Iris pigment epithelial cell (primary cell): ENCODE results near the gene GAST.

ENCODE experiments used
- DNase-seq: peaks from one replicate; pipeline ENCODE4 v3.0.0-alpha.2; 2011; ENCODE audit warnings: low read depth

The GAST gene

GRCh38 chr17:41707803-41708669 is 4.1 kb upstream of the GAST start:
- DNase-seq: no peak

DNA sequence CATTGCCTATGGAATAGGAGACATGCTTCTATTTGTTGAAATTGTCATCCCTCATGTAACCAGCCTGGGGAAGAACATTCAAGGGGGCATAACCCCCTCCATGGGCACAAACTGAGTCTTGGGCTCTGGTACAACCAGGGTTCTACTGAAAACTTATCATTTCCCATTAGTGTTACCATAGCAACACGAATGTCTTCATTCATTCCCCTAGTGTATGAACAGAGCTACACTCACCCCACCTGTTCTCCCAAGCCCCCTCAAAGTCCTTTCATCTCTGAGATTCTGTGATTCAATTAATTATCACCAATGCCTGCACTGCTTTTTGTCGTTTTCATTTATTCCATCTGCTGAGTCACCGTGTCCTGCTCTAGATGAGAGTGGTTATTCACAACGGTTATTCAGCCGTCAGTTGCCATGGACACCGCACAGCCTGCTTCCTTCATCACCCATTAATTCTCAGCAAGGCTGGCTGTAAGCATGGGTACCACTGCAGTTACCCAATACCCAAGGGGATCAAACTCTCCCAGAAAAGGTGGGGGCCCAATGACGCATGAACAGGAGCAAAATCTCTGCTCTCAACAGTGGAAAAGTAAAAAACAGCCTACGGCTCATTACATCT is 1.6 kb upstream of the GAST start:
- peak; percentile 74 for DNase-seq

- DNase-seq: peak; percentile 50
Observed at GRCh38 chr17:41717408-41718286, 5.5 kb downstream of the GAST start.

GRCh38 chr17:41718287-41718645 is 6.1 kb downstream of the GAST start:
- no peak for DNase-seq

GRCh38 chr17:41722231-41722630 is 10.1 kb downstream of the GAST start:
- DNase-seq: no peak

GRCh38 chr17:41723801-41724475 is 11.8 kb downstream of the GAST start:
- DNase-seq: no peak

DNA sequence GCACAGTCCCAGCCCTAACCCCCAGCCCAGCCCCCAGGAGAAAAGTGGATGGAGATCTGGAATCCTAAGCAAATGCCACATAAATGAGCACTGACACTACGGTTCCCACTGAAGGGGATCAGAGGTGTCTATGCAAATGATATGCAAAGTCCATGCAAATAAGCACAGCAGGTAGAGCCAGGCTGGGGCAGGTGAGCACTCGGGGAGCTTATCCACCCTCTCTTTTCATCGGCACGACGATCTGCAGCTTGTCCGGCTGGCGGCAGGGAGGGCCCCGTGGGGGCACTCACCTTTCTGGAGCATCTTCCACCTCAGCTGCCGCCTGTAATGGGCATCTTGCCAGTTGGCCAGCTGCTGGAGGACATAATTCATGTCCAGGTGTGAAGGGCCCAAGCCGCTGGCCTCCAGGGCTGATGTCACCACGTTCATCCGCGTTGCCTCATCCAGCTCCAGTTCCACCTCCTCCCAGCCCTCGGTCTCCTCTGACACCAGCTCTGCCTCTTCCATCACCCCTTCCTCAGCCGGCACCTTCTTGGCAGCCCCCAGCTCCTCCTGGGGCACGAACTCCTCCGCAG is 12.4 kb downstream of the GAST start:
- DNase-seq: no peak

GRCh38 chr17:41725134-41725533 is 13.0 kb downstream of the GAST start:
- no peak for DNase-seq

DNA sequence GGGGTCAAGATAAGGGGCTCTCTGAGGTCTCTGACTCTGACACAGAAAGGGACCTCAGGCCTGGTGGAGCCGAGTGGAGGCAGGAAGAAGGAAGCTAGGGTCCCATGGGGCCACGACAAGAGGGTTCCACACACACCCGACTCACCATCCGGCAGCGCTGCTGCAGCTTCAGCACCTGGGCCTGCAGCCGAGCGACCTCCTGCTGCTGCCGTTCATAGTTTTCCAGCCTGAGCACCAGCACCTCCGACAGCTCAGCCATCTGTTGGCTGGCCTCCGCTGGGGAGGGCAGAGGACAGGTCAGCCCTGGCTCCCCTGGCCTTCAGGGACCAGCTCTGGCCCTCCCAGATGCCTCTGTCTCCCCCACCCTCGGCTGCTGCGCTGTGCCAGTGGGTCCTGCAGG is 15.9 kb downstream of the GAST start:
- no peak for DNase-seq

DNA sequence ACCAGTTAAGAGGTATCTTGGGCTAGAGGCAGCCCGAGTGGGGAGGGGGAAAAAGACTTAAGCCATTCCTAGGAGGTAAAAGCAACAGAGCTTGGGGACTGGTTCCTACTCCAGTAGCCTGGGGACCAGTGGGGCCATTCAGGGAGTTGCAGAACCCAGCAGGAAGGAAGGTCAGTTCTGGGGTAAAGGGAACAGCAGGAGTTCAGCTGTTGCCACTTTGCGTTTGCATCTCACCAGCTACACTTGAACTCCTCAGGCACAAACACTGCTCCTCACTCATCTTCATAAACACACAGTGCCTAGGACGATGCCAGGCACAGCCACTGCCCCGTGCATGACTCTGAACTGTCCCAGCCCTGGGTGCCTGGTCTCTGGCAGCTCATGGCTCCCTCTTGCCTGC is 18.3 kb downstream of the GAST start:
- no peak for DNase-seq

DNA sequence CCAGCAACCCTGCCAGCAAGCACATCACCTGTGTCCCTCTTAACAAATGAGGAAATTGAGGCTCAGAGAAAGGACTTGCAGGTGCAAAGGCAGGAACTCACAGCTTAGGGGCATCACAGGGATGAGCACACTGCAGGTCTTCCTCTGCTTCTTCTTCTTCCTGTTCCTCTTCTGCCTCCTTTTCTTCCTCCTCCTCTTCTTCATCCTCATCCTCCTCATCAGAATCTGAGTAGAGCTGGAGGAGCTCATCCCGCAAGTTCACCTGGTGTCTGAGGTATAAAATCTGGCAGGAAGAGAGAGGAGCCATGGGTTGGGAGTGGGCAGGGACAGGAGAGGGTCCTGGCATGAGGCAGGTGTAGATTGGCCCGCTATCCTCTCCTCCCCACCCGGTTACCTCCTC is 19.7 kb downstream of the GAST start:
- DNase-seq: no peak

- DNase-seq: no peak
Observed at GRCh38 chr17:41733348-41734138, 21.4 kb downstream of the GAST start.

- peak; percentile 23 for DNase-seq
Observed at GRCh38 chr17:41734139-41734948, 22.2 kb downstream of the GAST start, which contains the start of gene HAP1. Gene HAP1 (minus strand): TSS chr17:41734643. CDS start chr17:41734634, 9 bp downstream.

DNA sequence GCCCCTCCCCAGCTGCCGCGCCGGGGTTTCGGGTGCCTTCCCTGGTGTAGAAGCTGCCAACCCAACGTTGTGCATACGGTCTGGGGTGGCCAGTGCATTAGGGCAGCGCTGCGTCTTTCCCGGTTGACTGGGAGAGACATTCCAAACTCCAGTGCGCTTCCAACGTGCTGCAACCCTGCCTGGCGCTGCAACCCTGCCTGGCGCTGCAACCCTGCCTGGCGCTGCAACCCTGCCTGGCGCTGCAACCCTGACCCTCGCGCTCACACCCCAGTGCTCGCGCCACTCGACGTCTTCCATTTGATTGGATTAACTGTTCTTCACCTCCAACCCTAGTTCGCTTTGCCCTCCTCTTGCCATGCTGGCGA is 22.8 kb downstream of the GAST start:
- DNase-seq: no peak

DNA sequence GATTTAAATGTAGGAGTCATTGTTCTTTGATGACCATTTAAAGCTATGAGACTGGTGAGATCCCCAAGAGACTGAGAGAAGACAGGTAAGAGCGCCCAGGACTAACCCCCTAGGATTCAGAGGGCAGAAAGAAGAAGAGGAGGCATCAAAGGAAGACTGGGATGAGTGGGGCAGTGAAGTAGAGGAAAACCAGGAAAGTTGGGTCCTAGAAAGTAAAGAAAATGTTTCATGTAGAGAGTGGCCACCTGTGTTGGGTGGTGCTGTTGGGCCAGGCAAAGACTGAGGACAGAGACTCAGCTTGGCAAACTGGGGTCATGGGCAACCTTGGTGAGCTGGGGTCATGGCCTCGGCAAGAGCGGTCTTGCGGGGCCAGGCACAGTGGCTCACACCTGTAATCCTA is 23.6 kb downstream of the GAST start:
- DNase-seq: no peak

DNA sequence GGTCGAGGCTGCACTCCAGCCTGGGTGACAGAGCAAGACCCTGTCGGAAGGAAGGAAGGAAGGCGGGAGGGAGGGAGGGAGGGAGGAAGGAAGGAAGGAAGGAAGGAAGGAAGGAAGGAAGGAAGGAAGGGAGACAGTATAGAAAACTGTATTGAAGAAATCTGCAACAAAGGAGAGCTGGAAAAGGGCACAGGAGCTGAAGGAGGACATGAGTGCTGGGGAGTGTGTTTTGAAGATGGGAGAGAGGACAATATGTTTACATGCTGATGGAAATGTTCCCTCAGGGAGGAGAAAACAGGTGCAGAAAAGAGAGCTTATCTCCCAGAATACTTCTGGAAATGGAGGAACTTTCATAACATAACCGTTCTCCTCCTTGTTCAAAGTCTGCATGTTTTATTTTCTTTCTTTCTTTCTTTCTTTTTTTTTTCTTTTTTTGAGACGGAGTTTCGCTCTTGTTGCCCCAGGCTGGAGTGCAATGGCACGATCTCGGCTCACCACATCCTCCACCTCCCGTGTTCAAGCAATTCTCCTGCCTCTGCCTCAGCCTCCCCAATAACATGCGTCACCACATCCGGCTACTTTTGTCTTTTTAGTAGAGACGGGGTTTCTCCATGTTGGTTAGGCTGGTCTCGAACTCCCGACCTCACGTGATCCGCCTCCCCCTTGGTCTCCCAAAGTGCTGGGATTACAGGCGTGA is 25.0 kb downstream of the GAST start:
- DNase-seq: no peak

- no peak for DNase-seq
Observed at GRCh38 chr17:41737680-41738023, 25.5 kb downstream of the GAST start.

DNA sequence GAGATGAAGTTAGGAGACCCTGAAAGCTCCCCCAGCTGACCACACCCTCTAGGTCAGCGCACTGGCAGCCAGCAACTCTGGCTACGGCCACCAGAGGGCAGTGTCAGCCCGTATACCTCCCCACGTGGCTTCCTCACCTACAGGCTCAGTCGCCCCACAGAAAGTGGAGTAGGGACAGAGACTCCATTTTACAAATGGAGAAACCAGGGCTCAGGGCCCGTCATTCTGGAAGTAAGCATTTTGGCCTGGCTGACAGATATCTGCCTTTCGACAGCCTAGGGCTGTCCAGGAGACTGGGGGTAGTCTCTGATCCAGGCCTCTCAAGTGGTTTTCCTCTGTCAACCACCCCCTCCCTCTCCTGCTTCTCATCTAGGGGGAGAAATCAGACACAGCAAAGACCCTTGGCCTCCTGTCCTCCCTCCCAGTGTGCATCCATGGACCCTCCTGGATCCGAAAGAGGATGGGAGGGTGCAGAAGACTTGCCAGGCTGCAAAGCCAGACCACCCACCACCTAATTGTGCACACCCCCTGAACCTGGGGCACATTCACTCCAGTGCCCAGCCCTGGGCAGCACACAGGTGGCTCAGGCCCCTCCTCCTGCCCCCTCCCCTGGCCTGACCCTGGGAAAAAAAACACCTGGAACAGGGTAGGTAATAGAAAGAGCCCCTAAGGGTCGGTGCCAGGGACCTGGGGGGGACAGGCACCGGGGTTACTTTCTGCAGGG is 26.1 kb downstream of the GAST start:
- peak; percentile 54 for DNase-seq

- no peak for DNase-seq
Observed at GRCh38 chr17:41738801-41739112, 26.6 kb downstream of the GAST start.
